GM19238 (cell line): Measurements from ENCODE around the gene ZDHHC14.
"Not testable (repeated sequence)": the region's sequence is repeated elsewhere in the genome, so short reads cannot be mapped to it uniquely, and the experiment has no call there.

Experiments
- DNase-seq: peaks from one replicate; pipeline ENCODE4 v3.0.0; 2011; ENCODE audit warnings: low spot score; ENCODE audit not compliant: insufficient read length

ZDHHC14 gene

GRCh38 chr6:157685596-157686280, 304.7 kb downstream of the ZDHHC14 start:
- DNase-seq, result no peak

- DNase-seq, result no peak
These were observed 307.4 kb downstream of the ZDHHC14 start for GRCh38 chr6:157688275-157688959.

- DNase-seq, result no peak
These were observed 308.1 kb downstream of the ZDHHC14 start for GRCh38 chr6:157688960-157689599.

- no peak for DNase-seq
These were observed 308.9 kb downstream of the ZDHHC14 start for GRCh38 chr6:157689875-157690274.

- DNase-seq, result no peak
These were observed 309.6 kb downstream of the ZDHHC14 start for GRCh38 chr6:157690441-157691210.

GRCh38 chr6:157691621-157692020, 310.6 kb downstream of the ZDHHC14 start:
- DNase-seq, result not testable (repeated sequence)

- no peak for DNase-seq
These were observed 312.9 kb downstream of the ZDHHC14 start for GRCh38 chr6:157693867-157694266.

GRCh38 chr6:157695301-157696040, 314.5 kb downstream of the ZDHHC14 start:
- DNase-seq, result no peak

- DNase-seq, result no peak
These were observed 319.0 kb downstream of the ZDHHC14 start for GRCh38 chr6:157699777-157700636.

- not testable (repeated sequence) for DNase-seq
These were observed 325.4 kb downstream of the ZDHHC14 start for GRCh38 chr6:157706351-157706750.

- no peak for DNase-seq
These were observed 325.9 kb downstream of the ZDHHC14 start for GRCh38 chr6:157706883-157707282.

GRCh38 chr6:157707576-157707975, 326.6 kb downstream of the ZDHHC14 start:
- DNase-seq, result no peak

GRCh38 chr6:157708239-157708638, 327.2 kb downstream of the ZDHHC14 start:
- DNase-seq, result no peak

- DNase-seq, result no peak
These were observed 327.9 kb downstream of the ZDHHC14 start for GRCh38 chr6:157708933-157709332.

- no peak for DNase-seq
These were observed 328.6 kb downstream of the ZDHHC14 start for GRCh38 chr6:157709555-157709954.

GRCh38 chr6:157710604-157711003, 329.6 kb downstream of the ZDHHC14 start:
- no peak for DNase-seq

- DNase-seq, result no peak
These were observed 330.1 kb downstream of the ZDHHC14 start for GRCh38 chr6:157711060-157711459.

GRCh38 chr6:157712585-157713295, 331.8 kb downstream of the ZDHHC14 start:
- no peak for DNase-seq

- no peak for DNase-seq
These were observed 332.6 kb downstream of the ZDHHC14 start for GRCh38 chr6:157713451-157714152.
